NCI-H345 (cell line): Measurements from ENCODE around the gene WIPF1.

Experiments used
- DNase-seq: peaks from one replicate; lab custom pipeline; 2025; lab: John Stamatoyannopoulos, UW

Gene WIPF1

DNA sequence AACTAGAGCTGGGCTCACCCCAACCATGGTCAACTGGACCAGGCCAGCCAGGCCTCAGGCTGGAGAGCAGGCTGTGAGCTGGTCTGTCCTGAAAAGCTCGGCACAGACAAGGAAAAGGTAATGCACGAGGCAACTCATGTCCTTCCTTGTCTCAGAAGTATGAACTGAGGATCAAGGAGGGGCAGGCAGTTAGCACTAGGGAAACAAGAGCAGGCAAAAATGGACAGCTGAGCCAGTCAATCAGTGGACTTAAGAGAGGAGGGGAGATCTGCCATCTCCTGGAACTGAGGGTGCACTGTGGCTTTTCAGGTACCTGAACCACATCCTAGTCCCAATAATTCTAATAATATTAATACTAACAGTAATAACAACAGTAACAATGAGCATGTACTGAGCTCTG, 20.6 kb upstream of the WIPF1 start:
- no peak for DNase-seq

DNA sequence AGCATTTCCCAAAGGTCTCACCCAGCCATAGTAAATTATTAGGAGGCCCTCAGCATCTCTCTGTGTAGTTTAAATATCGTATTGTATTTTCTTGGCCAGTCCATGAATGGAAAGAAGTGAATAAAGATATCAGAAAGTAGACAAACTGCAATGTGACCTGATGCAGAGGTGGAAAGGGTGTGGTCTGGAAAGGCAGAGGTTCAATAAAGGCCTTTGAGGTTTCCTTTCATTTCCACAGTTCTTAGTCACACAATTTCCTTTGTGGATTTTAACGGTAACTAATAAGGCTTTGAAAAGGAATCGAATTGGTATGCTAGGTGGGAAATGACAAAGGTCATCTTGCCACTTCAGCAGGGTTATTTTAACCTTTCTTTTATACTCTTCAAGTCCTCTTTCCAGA, 20.1 kb upstream of the WIPF1 start:
- no peak for DNase-seq

DNA sequence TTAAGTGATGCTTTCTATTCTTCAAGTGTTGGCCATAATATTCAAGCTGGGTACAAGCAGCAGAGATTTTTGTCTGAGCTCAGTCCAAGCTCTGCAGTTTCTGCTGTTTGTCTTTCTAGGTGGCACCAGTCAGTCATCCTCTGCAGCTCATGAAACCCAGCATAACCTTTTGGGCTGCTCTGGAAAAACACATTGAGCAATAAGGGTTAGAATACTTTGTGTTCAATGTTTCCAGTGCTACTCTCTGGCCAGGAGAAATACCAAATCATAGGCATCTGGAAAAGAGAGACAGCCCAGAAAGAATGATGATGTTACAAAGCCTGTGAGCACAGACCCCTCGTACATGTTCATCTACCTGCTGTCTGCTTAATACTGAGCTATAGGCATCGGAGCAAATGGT, 19.5 kb upstream of the WIPF1 start:
- DNase-seq, result no peak

DNA sequence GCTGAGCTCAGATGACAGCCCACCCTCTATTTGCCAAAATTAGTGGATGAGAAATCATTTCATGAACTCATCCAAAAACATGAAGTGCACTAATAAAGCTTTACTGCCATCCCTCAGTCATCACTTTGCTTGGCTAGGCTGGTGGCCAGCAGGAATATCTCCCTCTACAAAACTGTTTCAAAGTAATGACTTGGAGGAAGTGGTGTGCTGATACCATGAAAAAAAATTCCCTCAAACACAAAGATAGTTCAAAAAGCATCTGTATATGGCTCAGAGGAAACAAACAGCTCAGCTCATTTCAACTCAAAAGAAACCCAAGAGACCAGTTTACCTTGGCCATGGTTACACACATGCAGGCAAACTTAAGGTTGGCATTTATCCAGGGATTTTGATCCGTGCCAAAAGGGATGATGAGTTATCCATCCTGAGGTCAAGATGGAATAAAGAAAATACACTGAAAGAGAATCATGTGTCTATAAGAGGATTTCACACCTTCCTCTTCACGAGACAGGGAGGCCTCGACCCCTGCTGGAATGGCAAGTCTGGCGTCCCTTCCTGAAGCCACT, 18.4 kb upstream of the WIPF1 start:
- DNase-seq, result peak; percentile 39

DNA sequence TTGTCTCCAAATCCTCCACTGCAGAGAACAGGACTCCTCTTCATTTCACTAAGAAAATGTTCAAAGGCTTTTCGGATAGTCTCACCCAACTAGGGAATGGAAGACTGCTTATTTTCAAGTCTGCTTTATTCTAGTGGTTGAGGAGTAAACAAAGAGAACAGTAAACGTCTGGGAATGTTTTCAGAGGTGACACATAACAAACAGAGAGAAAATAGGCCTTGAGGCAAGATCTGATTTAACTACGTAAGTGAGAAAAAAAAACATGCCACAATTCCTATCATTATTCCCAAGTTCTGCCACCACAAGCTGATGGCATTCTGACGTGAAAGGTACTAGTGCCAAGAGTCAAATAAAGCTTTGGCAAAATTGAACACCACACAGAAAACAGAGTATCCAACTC, 16.7 kb upstream of the WIPF1 start:
- no peak for DNase-seq

DNA sequence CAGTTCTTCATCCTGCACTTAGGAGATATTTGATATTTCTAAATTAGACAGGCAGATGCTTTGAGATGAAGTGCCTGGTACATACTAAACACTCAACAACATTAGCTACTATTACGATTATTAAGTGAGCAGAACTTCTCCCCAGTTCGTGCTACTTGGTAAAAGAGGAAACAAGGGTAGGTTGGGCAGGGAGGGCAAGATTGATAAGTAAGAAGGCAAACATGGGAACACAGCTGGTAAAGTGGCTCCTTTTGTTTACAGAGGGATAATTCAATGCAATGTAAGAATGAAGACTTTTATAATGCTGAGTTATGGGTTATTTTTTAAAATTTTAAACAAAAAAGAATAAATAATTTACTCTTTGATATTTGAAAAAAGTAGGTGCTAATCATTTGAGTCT, 15.9 kb upstream of the WIPF1 start:
- no peak for DNase-seq

DNA sequence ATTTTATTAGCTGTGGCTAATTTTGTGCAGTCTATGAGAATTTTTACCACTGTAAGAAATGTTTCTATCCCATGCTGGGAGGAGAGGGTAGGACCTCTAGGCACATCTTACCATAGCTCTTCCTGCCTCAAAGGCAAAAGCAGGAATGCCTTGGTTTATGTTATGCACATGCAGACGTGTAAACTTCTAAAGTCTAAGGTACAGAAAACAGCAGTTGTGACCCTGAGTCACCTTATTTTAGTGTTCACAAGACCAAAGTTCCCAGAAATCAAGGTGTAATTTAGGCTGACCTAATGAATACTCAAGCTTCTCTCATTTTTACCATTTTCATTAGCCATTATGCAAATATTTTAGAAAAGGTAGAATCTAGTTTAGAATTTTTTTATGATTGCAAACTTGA, 15.4 kb upstream of the WIPF1 start:
- DNase-seq, result no peak

DNA sequence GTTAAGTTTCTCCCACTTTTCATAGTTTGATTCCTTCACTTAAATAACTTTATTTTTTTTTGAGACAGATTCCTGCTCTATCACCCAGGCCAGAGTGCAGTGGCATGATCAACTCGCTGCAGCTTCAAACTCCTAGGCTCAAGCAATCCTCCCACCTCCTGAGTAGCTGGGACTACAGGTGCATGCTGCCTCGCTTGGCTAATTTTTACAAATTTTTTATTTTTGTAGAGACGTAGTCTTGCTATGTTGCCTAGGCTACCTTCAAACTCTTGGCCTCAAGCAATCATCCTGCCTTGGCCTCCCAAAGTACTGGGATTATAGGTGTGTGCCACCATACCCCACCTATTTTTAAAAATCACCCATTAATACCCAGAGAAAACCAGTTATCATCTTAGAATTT, 14.2 kb upstream of the WIPF1 start:
- DNase-seq, result no peak

DNA sequence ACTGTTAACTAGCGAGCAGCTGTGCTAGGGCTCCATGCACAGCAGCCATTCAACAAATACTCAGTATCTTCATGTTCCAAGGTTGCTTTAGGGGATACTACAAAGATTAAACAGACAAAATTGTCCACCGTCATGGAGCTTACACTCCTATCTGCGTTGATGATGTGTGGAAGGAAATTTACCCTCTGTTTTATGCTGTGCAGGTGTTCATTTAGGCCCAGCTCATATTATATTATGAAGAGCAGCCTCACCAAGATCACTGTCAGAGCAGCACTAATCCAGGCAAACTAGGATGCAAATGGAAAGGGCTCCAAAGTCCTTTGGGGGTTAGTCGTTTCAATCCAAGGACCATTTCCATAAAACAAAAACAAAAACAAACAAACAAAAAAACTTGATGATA, 13.4 kb upstream of the WIPF1 start:
- no peak for DNase-seq

DNA sequence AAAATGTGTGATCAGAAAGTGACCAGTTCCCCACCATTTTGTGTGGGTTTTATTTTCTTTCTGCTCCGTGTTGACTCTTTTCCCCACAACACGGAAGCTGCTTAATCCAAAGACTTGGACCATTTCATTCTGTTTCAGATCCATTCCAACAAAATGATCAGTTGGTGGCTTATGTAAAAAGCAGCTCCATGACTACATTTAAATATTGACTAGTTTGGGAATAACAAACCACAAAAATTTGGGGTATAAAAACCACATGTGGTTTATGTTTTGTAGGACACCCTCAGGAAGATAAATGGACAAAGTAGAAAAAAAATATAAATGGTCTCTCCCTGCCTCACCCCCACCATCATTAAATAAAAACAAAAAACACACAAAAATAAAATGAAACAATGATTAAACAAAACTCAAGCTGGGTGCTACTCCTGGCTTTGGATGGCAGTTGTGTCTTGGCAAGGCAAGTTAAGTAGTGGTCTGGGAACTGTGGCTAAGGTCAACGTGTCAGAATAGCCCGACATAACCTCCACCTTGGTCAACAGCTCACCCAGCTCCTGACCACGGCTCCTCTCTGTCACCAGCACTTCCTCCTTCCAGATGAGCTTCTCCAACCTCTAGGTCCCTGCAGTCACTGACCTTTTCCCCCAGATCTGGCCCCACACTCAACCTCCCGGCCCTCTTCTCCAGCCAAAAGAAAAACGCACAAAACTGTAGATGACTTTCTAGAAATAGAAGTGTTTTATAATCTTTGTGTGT, 12.8 kb upstream of the WIPF1 start:
- no peak for DNase-seq

DNA sequence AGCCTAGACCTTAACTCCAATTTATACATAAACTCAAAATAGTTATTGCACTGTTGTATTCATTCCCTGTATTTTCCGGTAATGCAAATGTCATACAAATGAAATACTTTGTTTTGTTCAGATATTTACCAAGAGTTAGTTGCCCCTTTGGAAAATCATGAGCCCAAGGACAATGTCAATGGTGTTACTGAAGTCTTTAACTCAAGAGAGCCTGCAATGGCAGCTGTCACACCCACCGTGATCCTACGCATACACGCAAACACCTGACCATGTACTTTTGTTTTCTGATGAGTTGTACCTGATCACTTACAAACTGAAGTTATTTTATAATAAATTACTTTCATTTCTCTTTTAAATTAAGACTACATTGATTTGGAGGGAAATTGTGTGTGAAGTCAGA, 11.7 kb upstream of the WIPF1 start:
- DNase-seq, result no peak

DNA sequence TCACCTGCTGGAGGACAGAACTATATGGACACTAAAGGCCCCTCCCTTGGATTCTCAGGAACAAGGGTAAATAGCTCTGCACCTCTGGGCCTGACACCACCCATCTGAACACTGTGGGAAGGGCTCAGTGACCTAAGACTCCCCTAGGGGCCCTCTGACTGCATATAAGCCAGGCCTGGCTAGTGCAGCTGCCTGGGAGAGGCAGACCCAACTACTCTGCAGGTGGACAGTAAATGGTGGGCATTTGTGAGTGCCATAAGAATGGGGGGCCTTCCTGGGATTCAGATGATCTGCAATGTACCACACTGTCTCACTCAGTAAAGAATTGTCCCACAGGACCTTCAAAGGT, 11.2 kb upstream of the WIPF1 start:
- DNase-seq, result no peak

DNA sequence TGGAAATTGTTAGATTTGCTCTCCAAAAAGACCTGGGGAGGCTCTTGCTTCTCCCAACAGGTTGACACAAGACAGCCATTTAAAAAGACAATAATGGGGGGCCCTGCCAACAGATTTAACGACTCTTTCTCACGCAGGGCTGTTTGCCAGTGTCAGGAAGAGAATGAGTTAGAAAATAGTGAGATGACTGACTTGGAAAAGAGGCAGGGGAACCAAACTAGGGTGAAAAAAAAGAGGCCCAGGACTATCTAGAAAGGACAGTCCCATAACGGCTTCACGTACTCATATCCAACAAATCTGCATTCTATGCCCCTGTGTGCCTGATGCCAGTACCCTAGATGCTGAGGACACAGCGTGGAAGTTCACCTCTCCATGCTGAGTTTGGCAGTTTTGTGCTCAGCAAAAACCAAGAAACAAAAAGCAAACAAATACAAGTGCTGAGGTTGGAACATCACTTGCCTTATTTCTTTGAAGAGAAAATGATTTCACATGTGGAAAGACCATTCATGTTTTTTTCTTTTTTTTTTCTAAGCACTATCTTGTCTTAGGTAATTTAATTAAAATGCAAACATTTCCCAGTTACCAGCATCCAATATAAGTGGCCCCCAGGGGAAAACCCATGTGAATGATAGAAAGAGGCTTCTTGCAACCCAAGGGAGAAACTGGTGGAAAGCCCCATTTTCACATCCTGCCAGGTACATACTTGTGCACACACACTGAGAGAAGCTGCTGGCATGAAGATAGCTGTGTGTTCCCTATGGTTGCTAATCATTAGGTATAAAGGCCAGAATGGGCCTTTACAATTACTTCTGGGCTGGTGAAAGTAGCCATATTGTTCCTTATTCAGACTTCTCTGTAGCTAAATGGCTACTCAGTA, 10.6 kb upstream of the WIPF1 start:
- no peak for DNase-seq

DNA sequence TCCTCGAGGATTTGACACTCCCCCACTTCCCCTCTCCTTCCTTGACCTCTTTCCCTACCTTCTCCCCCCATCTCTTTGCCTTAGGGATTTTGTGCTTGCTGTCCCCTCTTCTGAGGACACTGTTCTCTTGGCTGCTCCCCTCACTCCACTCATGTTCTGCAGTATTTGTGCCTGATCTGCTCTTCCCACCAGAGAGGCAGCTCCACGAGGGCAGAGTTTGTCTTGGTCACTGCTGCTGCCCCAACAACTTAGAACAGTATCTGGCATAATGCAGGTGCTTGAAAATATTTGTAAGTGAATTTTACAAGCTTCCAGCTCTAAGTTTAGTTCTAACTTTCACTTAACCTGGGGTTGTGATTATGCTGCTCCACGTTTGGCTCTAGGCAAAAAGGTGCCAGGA, 10.0 kb upstream of the WIPF1 start:
- no peak for DNase-seq

DNA sequence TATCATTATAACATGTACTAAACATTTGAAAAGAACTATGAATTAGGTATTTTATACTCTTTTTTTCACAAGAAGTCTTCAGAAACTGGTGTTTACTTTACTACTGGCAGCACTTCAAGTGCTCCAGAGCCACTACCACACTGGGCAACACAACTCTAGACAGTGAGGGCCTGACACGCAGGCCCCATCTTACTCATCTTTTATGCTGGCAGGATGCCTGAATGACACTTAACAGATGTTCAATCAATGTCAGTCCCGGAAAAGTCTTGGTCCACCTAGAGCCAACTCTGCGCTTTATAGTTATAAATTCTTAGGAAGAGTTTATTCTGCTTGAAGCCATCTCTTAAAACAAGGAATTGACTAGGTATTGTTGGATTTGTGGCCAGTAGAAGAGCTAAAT, 8.7 kb upstream of the WIPF1 start:
- no peak for DNase-seq

DNA sequence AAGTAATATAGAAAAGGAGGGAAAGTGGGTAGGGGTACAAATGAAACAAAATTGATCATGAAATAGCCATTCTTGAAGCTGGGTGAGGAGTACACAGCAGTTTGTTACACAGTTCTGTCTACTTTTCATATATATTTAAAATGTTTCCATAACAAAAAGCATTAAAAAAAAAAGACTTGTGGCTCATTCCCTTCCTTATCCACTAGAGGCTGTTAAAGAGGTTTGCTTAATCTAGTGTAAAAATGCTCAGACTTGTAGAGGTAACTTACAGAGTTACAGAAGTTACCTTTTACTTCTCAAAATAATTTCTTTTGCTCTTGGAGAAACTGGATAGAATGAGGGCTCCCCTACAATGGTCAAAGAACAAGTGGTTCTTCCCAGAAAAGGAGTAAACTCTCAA, 8.1 kb upstream of the WIPF1 start:
- no peak for DNase-seq

DNA sequence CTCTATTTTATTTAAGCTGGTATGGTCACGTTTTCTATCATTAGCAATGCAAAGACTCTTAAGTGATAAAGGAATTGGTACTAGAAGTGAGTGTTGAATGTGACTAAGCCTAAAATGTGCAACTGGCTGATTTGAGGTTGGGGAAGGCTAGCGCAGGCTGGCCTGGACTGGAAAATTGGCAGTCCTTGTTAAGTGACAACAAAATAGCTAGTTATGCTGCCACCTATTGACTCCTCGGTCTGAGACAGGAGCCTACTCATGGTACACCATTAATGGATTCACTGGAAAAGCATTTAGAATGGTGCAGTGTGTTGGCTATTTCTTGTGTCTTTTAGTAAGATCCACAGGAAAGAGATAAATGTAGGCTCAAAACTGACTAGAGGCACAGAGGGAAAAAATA, 5.7 kb upstream of the WIPF1 start:
- peak; percentile 4 for DNase-seq

DNA sequence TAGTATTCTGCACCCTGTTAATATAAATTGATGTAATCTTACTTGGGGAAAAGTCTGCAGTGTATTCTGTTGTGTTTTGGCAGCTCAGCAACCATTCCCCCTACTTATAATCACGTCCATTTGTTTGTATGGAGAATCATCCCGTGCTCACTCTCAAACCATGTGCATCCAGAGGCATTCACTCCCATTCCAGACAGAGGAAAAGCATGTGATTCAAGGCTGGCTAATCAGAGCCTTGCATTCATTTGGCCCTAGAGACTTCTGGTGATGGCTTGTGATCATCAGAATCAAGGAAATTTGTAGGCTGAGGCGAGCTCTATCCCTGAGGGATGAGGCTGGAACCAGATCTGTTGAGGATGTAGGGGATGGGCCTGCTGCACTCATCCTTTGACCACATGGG, 5.1 kb upstream of the WIPF1 start:
- no peak for DNase-seq

DNA sequence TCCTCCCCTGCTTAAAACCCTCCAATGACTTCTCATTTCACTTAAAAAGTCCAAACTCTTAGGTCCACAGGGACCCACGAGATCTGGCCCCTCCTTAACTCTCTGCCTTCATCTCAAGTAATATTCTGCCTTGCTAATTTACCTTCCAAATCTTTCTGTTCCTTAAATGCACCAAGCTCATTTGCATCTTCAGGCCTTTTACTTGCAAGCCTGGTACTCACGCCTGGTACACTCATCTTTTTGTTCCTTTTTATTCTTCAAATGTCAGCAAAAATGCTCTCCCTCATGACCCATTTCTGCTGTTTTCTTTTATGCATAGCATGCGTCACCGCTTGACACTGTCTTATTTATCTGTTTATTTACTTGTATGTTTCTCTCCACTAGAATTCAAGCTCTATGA, 2.7 kb upstream of the WIPF1 start:
- DNase-seq, result no peak

DNA sequence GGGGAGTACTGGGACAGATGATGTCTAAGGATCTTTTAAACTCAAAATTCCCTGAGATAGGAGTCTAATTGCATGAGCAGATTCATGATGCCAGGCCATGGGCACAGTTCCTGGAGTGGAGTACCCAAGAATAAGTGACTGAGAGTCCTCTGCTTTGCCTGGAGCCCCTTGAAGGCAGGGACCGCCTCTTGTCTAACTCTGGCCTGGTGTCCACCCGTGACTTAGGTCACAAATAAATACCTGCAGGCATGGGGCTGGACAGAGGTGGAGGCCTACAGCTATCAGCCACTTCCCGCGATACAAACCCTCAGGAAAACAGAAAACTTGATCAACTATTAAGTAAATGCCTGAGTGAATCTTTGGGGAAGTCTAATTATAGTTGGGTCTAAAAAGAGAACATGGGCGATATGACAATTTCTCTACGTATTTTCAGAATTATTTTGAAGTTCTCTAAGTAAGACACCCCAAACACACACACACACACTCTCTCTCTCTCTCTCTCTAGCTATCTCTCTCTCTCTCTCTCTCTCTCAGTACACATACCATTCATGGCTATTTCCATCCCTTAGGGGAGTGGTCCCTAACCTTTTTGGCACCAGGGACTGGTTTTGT, 1.8 kb upstream of the WIPF1 start:
- no peak for DNase-seq

DNA sequence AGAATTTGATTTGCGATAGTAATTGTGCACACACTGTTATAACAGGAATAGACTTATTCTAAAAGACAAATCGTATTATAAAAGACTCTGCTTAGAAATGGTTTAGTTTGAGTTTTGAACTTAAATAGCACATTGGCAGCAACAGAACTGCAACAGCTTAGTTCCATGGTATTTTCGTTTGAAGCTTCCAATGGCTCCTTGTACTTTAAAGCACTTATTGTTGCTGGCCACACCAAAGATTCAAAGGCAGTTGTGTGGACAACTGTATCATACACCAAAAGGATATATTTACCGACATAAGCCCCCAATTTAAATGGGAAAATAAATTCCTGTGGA, 627 bp downstream of the WIPF1 start:
- DNase-seq, result no peak

DNA sequence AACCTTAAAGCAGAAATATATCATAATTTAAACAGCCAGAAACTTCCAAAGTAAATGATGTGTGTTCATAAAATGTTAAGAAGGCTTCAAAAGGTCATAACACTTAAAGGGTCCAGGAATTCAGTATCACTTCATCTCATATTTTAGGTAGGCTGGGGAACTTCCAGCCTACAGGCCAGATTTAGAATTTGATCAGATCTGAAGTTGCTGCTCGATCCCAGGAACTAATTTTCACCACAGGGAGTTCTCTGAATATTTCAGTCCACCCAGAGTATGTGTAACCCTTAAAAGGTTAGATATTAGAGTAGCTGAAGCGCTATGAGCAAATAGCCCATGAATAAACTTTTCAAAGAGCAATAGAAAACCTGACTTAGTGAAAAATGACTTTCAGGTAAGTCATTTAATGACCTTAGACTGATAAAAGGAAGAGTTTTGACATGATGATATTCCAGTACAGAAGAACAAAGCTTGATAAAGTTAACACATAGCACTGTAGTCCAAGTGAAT, 1.7 kb downstream of the WIPF1 start:
- DNase-seq, result no peak
